Lung (tissue), 12 donors: ENCODE data around the gene DOK7. TPM values are rescaled to one million over a fixed set of nuclear protein-coding genes. Genes with fewer than 3 reads are reported as not detected.

Source experiments
- ATAC-seq: fragments of 200-7000 bp; cut with Tn5 transposase; one replicate; pipeline ENCODE4 v1.9.1; 2020; ENCODE audit warnings: moderate number of reproducible peaks; ENCODE audit not compliant: insufficient read depth, low FRiP score
- DNase-seq, 3 donors: peaks; one replicate each; pipeline ENCODE4 v3.0.0-alpha.2; 2013 to 2017
- H3K27ac ChIP-seq, 2 donors: one replicate each; pipeline ENCODE4 v1.5.1; 2013; ENCODE audit warnings: mild to moderate bottlenecking in 2 of 2, moderate library complexity in 2 of 2, control low read depth in 1 of 2, inconsistent platforms in 1 of 2, low read depth in 1 of 2, low read length in 1 of 2
- H3K27me3 ChIP-seq, 3 donors: one replicate each; pipeline ENCODE4 v1.5.1; 2013; ENCODE audit warnings: low read length in 2 of 3; ENCODE audit not compliant: control insufficient read depth in 3 of 3, insufficient read depth in 3 of 3
- H3K36me3 ChIP-seq, 4 donors: one replicate each; pipeline ENCODE4 v1.5.1; 2013; ENCODE audit warnings: low read length in 4 of 4, mild to moderate bottlenecking in 1 of 4, moderate library complexity in 1 of 4; ENCODE audit not compliant: control insufficient read depth in 4 of 4, insufficient read depth in 4 of 4
- H3K4me1 ChIP-seq, 5 donors: one replicate each; pipeline ENCODE4 v1.5.1; 2013; ENCODE audit warnings: low read length in 5 of 5, mild to moderate bottlenecking in 2 of 5, moderate library complexity in 1 of 5; ENCODE audit not compliant: control insufficient read depth in 5 of 5, insufficient read depth in 5 of 5
- H3K4me3 ChIP-seq: one replicate; pipeline ENCODE4 v1.5.1; 2013; ENCODE audit warnings: mild to moderate bottlenecking, control low read depth, moderate library complexity
- H3K9ac ChIP-seq, 2 donors: one replicate each; pipeline ENCODE4 v1.5.1; 2013; ENCODE audit warnings: low read length in 2 of 2, control low read depth in 1 of 2; ENCODE audit not compliant: insufficient read depth in 1 of 2
- H3K9me3 ChIP-seq, 4 donors: one replicate each; pipeline ENCODE4 v1.5.1; 2013; ENCODE audit warnings: low read length in 3 of 4, mild to moderate bottlenecking in 1 of 4, moderate library complexity in 1 of 4; ENCODE audit not compliant: control insufficient read depth in 4 of 4, insufficient read depth in 3 of 4
- WGBS, 2 donors: extraction: QIAGEN DNeasy Blood & Tissue Kit; methylation state at CpG; one replicate each; pipeline ENCODE4 v1.1.7; 2013; 5-methylcytosine and 5-hydroxymethylcytosine counted together
- polyA plus RNA-seq, 2 donors: library from polyadenylated mRNA; stranded (reverse); fragments of 200-250 nt; gene quantifications; one replicate each; pipeline ENCODE4 v1.2.1, GENCODE V29; 2013
- total RNA-seq, 2 donors: library from RNA; depleted of rRNA in 1 of 2; stranded (reverse); fragments of >200 nt in 1 of 2; gene quantifications; one replicate each; pipeline ENCODE4 v1.2.1, GENCODE V29; 2014 to 2021
- TF ChIP-seq, protein P1 (sequence below): IDR thresholded peaks from 2 replicates; pipeline ENCODE4 v1.5.1; 2012; ENCODE audit warnings: mild to moderate bottlenecking; ENCODE audit errors: control extremely low read depth, extremely low read depth
- donor health status: control.
- donor health status: control.
- donor health status: Bipolar disorder and iron deficiency.
- donor health status: healthy.
- donor health status: DM: yes; HTN: yes; CAD: no.

DOK7 gene
- total and polyA plus RNA-seq, 4 donors = 0.53 to 2.7 (median 1.4) TPM

DNA sequence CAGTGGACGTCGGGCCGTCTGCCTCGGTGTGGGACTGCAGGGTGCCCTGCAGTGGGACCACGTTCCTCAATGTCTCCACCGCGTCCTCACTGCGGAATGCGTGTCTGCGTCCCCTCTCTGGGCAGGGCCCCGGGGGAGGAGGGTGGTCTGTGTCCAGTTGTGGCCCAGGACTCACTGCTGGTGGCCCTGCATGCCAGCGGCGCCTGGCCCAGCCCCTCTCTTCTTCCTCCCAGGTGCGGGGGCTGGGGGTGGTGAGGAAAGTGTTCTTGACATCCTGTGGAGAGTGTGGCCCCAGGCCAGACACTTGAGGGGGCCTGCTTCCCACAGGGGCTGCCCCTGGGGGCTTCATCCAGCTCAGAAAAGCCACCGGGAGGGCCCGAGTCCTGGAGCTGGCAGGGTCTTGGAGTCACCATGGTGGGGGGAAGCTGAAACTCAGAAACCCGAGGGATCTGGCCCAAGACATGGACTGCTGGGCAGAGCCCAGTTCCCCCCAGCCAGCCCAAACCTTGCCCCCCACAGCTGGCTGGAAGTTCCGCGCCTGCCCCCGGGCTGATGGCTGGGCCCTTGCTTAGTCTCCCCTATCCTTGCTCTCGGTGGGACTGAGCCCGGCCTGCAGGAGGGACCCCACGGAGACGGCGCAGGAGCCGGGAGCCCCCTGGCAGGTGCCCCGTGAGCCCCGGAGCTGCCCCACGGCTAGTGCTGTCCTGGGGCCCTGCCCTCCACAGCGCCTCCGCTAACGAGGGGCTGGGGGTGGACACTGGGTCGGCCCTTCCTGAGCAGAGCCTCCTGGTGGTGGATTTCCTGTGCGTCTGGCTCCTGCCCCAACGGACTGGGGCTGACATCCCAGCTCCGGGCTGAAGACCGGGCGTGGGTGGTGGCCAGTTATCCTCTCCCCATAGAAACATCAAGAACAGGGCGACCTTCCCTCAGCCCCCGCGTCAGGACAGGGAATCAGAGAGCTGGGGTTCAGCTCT is 2.9 kb downstream of the DOK7 start:
- no peak for ATAC-seq
- DNase-seq = no peak
- peaks cover 0 to 1% (median under 1%) of the 10 kb centered on the region in 4 donors for H3K9me3 ChIP-seq
- peaks cover 0 to 12% (median 0%) of the 10 kb centered on the region in 5 donors for H3K4me1 ChIP-seq
- TF ChIP-seq, protein P1, sequence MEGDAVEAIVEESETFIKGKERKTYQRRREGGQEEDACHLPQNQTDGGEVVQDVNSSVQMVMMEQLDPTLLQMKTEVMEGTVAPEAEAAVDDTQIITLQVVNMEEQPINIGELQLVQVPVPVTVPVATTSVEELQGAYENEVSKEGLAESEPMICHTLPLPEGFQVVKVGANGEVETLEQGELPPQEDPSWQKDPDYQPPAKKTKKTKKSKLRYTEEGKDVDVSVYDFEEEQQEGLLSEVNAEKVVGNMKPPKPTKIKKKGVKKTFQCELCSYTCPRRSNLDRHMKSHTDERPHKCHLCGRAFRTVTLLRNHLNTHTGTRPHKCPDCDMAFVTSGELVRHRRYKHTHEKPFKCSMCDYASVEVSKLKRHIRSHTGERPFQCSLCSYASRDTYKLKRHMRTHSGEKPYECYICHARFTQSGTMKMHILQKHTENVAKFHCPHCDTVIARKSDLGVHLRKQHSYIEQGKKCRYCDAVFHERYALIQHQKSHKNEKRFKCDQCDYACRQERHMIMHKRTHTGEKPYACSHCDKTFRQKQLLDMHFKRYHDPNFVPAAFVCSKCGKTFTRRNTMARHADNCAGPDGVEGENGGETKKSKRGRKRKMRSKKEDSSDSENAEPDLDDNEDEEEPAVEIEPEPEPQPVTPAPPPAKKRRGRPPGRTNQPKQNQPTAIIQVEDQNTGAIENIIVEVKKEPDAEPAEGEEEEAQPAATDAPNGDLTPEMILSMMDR = no peak
- no peak overlapping the region for H3K9ac ChIP-seq
- no peaks in the 10 kb centered on the region for H3K36me3 ChIP-seq
- 74 to 81% methylated on average over 37 to 41 of the region's 41 CpGs for WGBS, 2 donors
- H3K4me3 ChIP-seq = no peak overlapping the region
- H3K27ac ChIP-seq = peak overlapping the region in 1 of 2 donors; percentile 88
- peaks cover 0 to 3% (median 0%) of the 10 kb centered on the region in 3 donors for H3K27me3 ChIP-seq

DNA sequence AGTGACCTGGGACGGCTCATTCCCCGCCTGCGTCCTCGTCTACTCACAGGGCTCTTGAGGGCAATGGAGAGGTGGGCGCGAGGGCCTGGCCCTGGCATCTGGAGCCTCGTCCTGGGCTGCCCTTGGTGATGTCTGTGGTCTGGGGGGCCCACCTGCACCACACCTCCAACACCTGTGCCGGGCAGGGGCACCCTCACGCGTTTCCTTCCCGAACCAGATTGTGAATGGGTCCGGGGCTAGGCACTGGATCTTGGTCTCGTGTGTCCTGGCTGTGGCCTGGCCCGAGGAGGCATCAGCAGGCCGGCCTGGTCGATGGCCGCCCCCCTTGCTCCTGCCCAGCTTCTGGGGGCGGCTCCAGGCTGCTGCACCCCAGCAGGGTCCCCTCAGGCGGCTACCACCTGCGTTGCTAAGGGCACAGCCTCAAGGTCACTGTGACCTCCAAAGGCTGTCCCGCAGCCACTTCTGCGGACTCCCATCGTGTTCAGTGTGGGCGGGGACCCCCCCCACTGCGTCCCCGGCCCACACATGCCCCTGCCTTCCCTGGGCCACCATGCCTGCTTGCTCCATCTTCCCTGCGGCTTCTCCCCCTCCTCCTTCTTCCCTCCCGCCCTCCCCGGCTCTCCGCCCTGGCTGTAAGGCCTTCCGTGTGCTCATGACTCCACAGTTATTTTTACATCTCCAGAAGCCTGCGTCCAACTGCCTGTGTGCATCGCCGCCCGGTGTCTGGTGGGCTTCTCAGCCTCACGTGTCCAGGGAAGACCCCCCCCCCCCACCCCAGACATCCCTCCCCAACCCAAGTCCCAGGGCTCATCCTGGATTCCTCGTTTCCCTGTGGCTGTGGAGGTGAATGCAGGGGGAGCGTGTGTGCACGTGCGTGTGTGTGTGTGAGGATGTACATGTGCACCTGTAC is 3.8 kb downstream of the DOK7 start:
- Histone ChIP-seq H3K36me3 (no peaks in the 10 kb centered on the region), H3K9me3 (peaks cover 0 to 1% (median 0%) of the 10 kb centered on the region in 4 donors), H3K27me3 (peaks cover 0 to 3% (median 0%) of the 10 kb centered on the region in 3 donors), H3K4me3 (no peak overlapping the region), H3K27ac (peak overlapping the region in 1 of 2 donors; percentile 88), H3K9ac (no peak overlapping the region), H3K4me1 (peaks cover 0 to 5% (median 0%) of the 10 kb centered on the region in 5 donors)
- TF ChIP-seq, protein P1 = no peak
- 84 to 89% methylated on average over 38 to 40 of the region's 40 CpGs for WGBS, 2 donors
- no peak for DNase-seq
- no peak for ATAC-seq

DNA sequence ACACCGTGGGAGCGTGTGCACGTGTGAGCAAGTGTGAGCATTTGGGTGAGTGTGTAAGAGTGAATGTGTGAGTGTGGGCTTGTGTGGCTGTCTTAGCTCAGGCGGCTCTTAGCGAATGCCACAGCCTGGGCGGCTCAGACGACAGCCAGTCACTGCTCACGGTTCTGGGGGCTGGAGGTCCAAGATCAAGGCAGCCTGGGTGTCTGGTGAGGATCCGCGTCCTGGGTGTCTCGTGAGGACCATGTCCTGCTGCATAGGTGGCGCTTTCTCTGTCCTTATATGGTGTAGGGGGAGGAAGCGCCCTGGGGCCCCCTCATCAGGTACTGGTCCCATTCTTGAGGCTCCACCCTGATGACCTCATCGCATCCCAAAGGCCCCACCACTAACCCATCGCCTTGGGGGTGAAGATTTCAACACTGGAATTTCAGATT is 4.5 kb downstream of the DOK7 start:
- Histone ChIP-seq H3K27ac (peak overlapping the region in 1 of 2 donors; percentile 21), H3K9me3 (peaks cover 0 to 1% (median 0%) of the 10 kb centered on the region in 4 donors), H3K4me3 (no peak overlapping the region), H3K36me3 (no peaks in the 10 kb centered on the region), H3K27me3 (peaks cover 0 to 3% (median 0%) of the 10 kb centered on the region in 3 donors), H3K4me1 (peaks cover 0 to 4% (median 0%) of the 10 kb centered on the region in 5 donors), H3K9ac (no peak overlapping the region)
- DNase-seq (no peak), ATAC-seq (no peak)
- 83 to 87% methylated on average over 15 of the region's 15 CpGs for WGBS, 2 donors
- TF ChIP-seq, protein P1 = no peak
